HepG2 (cell line): ENCODE measurements around the gene ITGAV. TPM values are rescaled to one million over a fixed set of nuclear protein-coding genes. Genes with fewer than 3 reads are reported as not detected.

Experiments
- ATAC-seq: fragments of 200-7000 bp; cut with Tn5 transposase; 3 replicates; pipeline ENCODE4 v1.9.1; 2020; ENCODE audit warnings: mild to moderate bottlenecking, moderate library complexity
- BruUV-seq: library from RNA; stranded (reverse); fragments of 400-500 nt; replicated peaks from 2 replicates; lab custom pipeline; 2021; lab: Mats Ljungman, UMichigan
- CTCF ChIA-PET: fragments of 300-600 bp; formaldehyde crosslinking; extraction: SDS; loops from one replicate; lab custom pipeline; 2021; ENCODE audit warnings: low total read pairs, inconsistent platforms, low intra/inter-chr PET ratio; lab: Yijun Ruan, JAX
- POLR2A ChIA-PET: fragments of 350-600 bp; sonication (Branson Sonifier 250); formaldehyde crosslinking; loops from one replicate; lab custom pipeline; 2020; ENCODE audit warnings: antibody characterized with exemption, inconsistent platforms; lab: Yijun Ruan, JAX
- DNase-seq: peaks from one replicate; pipeline ENCODE4 v3.0.0-alpha.2; 2015; ENCODE audit warnings: low spot score
- FAIRE-seq: peaks from 3 replicates; lab custom pipeline; 2011; peaks lifted over from hg19 to GRCh38; lab: Jason Lieb, UNC
- H2AFZ ChIP-seq: one replicate; pipeline ENCODE4 v1.6.1; 2011; ENCODE audit warnings: low read length, inconsistent platforms
- H3K27ac ChIP-seq: fragments of 300-600 bp; 3 replicates; pipeline ENCODE4 v1.8.0; 2011; ENCODE audit warnings: mixed run types, mild to moderate bottlenecking, mixed read lengths, low read length, inconsistent platforms; ENCODE audit not compliant: insufficient read depth; ENCODE audit errors: extremely low read length
- H3K27me3 ChIP-seq, 2 experiments: fragments of 200-600 bp in 1 of 2; 2 replicates in 1 of 2; 3 replicates in 1 of 2; pipeline versions ENCODE4 v1.6.0 to v1.8.0; 2011; ENCODE audit warnings: low read length in 2 of 2, mild to moderate bottlenecking in 2 of 2, moderate library complexity in 2 of 2, inconsistent platforms in 1 of 2; ENCODE audit not compliant: insufficient read depth in 2 of 2, control insufficient read depth in 1 of 2
- H3K36me3 ChIP-seq, 2 experiments: fragments of 200-600 bp in 1 of 2; replicated peaks in 1 of 2; 2 replicates in 1 of 2; 3 replicates in 1 of 2; pipeline versions ENCODE4 v1.5.1 to v1.8.0; 2011; ENCODE audit warnings: low read length in 2 of 2, inconsistent platforms in 1 of 2; ENCODE audit not compliant: insufficient read depth in 2 of 2, control insufficient read depth in 1 of 2
- H3K4me1 ChIP-seq: 2 replicates; pipeline ENCODE4 v1.5.1; 2012; ENCODE audit warnings: low read length, inconsistent platforms; ENCODE audit not compliant: insufficient read depth
- H3K4me2 ChIP-seq: 2 replicates; pipeline ENCODE4 v1.6.0; 2011; ENCODE audit warnings: low read depth, low read length, inconsistent platforms
- H3K4me3 ChIP-seq, 3 experiments: fragments of 200-600 bp in 1 of 3; sonication (generic), shearing (Covaris generic) in 1 of 3; replicated peaks in 1 of 3; 2 replicates each; pipeline ENCODE4 v1.5.1; 2011 to 2016; ENCODE audit warnings: low read length in 3 of 3, inconsistent platforms in 2 of 3, low read depth in 2 of 3, mild to moderate bottlenecking in 2 of 3, control low read depth in 1 of 3, mixed read lengths in 1 of 3; ENCODE audit not compliant: insufficient read depth in 1 of 3
- H3K79me2 ChIP-seq: one replicate; pipeline ENCODE4 v1.6.1; 2011; ENCODE audit warnings: low read length, inconsistent platforms; ENCODE audit not compliant: insufficient read depth
- H3K9ac ChIP-seq: 2 replicates; pipeline ENCODE4 v1.6.0; 2011; ENCODE audit warnings: mild to moderate bottlenecking, low read depth, low read length, inconsistent platforms; ENCODE audit not compliant: insufficient read depth
- H3K9me3 ChIP-seq: 2 replicates; pipeline ENCODE4 v1.5.1; 2012; ENCODE audit warnings: mild to moderate bottlenecking, low read length
- H4K20me1 ChIP-seq: 2 replicates; pipeline ENCODE4 v1.6.0; 2011; ENCODE audit warnings: inconsistent platforms, mild to moderate bottlenecking, low read length, moderate library complexity; ENCODE audit not compliant: insufficient read depth
- ATRX ChIP-seq: sonication (generic); formaldehyde crosslinking; IDR thresholded peaks from 2 replicates; pipeline ENCODE4 v1.4.0; 2020; ENCODE audit warnings: missing genetic modification reagents, borderline replicate concordance
- HNRNPUL1 ChIP-seq: fragments of 200-400 bp; formaldehyde crosslinking; IDR thresholded peaks from 2 replicates; pipeline ENCODE4 v1.6.1; 2017; ENCODE audit warnings: low read depth, mild to moderate bottlenecking, low read length, moderate library complexity
- MTF1 ChIP-seq: sonication (generic); formaldehyde crosslinking; IDR thresholded peaks from 2 replicates; pipeline ENCODE4 v1.5.0; 2020; ENCODE audit warnings: missing genetic modification reagents
- ZNF562 ChIP-seq: sonication (generic); formaldehyde crosslinking; IDR thresholded peaks from 2 replicates; pipeline ENCODE4 v1.8.0; 2022; ENCODE audit warnings: missing genetic modification reagents, borderline replicate concordance
- ZNF737 ChIP-seq: sonication (generic); formaldehyde crosslinking; IDR thresholded peaks from 2 replicates; pipeline ENCODE4 v1.5.0; 2020; ENCODE audit warnings: missing genetic modification reagents, mild to moderate bottlenecking, borderline replicate concordance
- ZNF891 ChIP-seq: sonication (generic); formaldehyde crosslinking; IDR thresholded peaks from 2 replicates; pipeline ENCODE4 v1.5.0; 2020; ENCODE audit warnings: mild to moderate bottlenecking, missing genetic modification reagents
- WGBS: methylation state at CpG from one replicate; pipeline ENCODE4 v1.1.6; 2017; ENCODE audit warnings: low lambda C conversion rate; 5-methylcytosine and 5-hydroxymethylcytosine counted together
- in situ Hi-C: cut with HindIII; loops from 2 replicates; pipeline ENCODE4 v1.10.0; 2017; ENCODE audit warnings: low pct_unique_long_range_greater_than_20kb; ENCODE audit not compliant: extremely low pct_ligation_motif_present
- intact Hi-C: fragments of 100-400 bp; cut with micrococcal nuclease; formaldehyde crosslinking; loops from one replicate; pipeline ENCODE4 v1.10.0; 2022; ENCODE audit not compliant: unreplicated experiment
- polyA plus RNA-seq, 8 experiments: library from polyadenylated mRNA; depleted of rRNA in 3 of 8; stranded (reverse) in 7 of 8; unstranded in 1 of 8; fragments of >200 nt; fragmentation: Illumina TruSeq in 4 of 8; extraction: Trizol in 4 of 8; gene quantifications; 2 replicates each; pipeline versions ENCODE4 v1.2.1 to v1.2.3, GENCODE V29; 2011 to 2016; ENCODE audit warnings: low read depth in 4 of 8, missing spikeins in 1 of 8, mixed read lengths in 1 of 8; ENCODE audit not compliant: insufficient read depth in 1 of 8
- total RNA-seq, 5 experiments: library from RNA; depleted of rRNA; stranded (reverse); fragments of >200 nt; fragmentation: Illumina TruSeq; extraction: Trizol; gene quantifications; 2 replicates each; pipeline ENCODE4 v1.2.3, GENCODE V29; 2016; ENCODE audit warnings: low read depth in 1 of 5
- TF ChIP-seq, protein P1 (sequence below): sonication (generic); formaldehyde crosslinking; IDR thresholded peaks from 2 replicates; pipeline ENCODE4 v1.5.0; 2020; ENCODE audit warnings: mild to moderate bottlenecking, missing genetic modification reagents
- TF ChIP-seq, protein P2 (sequence below): sonication (generic); formaldehyde crosslinking; IDR thresholded peaks from 2 replicates; pipeline ENCODE4 v1.8.0; 2023; ENCODE audit warnings: mild to moderate bottlenecking, missing genetic modification reagents
- TF ChIP-seq, protein P3 (sequence below): IDR thresholded peaks from 2 replicates; pipeline ENCODE4 v1.6.1; 2012; ENCODE audit warnings: inconsistent platforms

ITGAV gene
- total and polyA plus RNA-seq, 2 of the 13 experiments (the other 11 are each of a cell fraction or from before 2014, with no cell fraction given), result 59.1 to 60.4 TPM

DNA sequence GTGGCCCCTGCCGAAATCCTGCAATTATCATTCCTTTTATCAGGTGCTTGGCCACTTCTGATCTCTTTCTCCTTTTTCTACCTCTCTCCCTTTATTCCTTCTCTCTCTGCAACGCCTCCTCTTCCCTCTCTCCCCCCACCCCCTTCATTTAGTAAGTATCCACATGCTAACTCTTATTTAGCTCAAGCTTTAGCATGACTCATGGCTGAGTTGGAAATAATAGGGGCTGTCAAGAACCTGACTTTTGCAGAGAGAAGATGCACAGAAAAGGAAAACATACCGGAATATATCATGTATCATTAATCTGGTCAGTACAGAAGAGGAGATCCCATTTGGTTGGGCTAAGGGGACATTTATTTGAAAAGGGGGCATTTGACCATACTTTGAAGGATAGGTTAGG lies 137.1 kb downstream of the ITGAV start (continued):
- TF ChIP-seq, protein P1, sequence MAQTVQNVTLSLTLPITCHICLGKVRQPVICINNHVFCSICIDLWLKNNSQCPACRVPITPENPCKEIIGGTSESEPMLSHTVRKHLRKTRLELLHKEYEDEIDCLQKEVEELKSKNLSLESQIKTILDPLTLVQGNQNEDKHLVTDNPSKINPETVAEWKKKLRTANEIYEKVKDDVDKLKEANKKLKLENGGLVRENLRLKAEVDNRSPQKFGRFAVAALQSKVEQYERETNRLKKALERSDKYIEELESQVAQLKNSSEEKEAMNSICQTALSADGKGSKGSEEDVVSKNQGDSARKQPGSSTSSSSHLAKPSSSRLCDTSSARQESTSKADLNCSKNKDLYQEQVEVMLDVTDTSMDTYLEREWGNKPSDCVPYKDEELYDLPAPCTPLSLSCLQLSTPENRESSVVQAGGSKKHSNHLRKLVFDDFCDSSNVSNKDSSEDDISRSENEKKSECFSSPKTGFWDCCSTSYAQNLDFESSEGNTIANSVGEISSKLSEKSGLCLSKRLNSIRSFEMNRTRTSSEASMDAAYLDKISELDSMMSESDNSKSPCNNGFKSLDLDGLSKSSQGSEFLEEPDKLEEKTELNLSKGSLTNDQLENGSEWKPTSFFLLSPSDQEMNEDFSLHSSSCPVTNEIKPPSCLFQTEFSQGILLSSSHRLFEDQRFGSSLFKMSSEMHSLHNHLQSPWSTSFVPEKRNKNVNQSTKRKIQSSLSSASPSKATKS, result no peak
- TF ChIP-seq, all 625 proteins: peak for 0

DNA sequence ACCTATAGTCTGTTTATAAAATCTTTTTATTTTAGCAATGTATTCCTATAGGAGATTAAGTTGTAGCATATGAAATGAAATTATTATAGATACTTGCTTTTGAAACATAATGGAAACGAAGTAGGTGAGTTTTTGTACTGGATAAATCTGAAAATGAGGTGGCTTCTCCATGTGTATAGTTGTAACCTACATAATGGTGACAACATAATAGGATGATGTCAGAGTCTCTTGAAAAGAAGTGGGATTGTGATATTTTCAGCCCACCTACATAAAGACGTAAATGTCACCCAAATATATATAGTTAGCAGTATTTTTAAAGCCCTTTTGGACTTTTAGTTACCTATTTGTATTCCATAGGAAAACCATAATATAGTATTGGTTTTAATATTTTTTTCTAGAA lies 138.8 kb downstream of the ITGAV start:
- ChIA-PET CTCF (no interaction called here), POLR2A (no interaction called here)
- in situ Hi-C loops, result no loop called here
- Histone ChIP-seq H2AFZ (no peak overlapping the region), H3K4me2 (no peak overlapping the region), H3K27ac (no peak overlapping the region), H3K4me3 (no peak overlapping the region), H3K4me1 (no peaks in the 10 kb centered on the region), H3K79me2 (no peaks in the 10 kb centered on the region), H3K36me3 (no peaks in the 10 kb centered on the region), H3K27me3 (peaks cover 0 to 8% of the 10 kb centered on the region in 2 experiments; a peak in 1 of 5 replicates), H4K20me1 (no peaks in the 10 kb centered on the region), H3K9ac (no peak overlapping the region), H3K9me3 (no peaks in the 10 kb centered on the region)
- TF ChIP-seq, protein P2, sequence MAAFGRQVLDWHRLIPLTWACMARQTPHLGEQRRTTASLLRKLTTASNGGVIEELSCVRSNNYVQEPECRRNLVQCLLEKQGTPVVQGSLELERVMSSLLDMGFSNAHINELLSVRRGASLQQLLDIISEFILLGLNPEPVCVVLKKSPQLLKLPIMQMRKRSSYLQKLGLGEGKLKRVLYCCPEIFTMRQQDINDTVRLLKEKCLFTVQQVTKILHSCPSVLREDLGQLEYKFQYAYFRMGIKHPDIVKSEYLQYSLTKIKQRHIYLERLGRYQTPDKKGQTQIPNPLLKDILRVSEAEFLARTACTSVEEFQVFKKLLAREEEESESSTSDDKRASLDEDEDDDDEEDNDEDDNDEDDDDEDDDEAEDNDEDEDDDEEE (CRISPR knock-in tag), result no peak
- TF ChIP-seq MTF1 (CRISPR knock-in tag), result no peak
- no peak for TF ChIP-seq ZNF562 (CRISPR knock-in tag)
- TF ChIP-seq ATRX, result no peak
- no peak for TF ChIP-seq ZNF737
- no peak for TF ChIP-seq ZNF891 (CRISPR knock-in tag)
- TF ChIP-seq, protein P3, sequence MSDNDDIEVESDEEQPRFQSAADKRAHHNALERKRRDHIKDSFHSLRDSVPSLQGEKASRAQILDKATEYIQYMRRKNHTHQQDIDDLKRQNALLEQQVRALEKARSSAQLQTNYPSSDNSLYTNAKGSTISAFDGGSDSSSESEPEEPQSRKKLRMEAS, result no peak
- no peak for TF ChIP-seq HNRNPUL1
- intact Hi-C loops, result no loop called here
- no TSS peak for BruUV-seq
- DNase-seq, result no peak
- no peak for ATAC-seq
- 3% methylated on average over 2 of the region's 2 CpGs for WGBS
- FAIRE-seq, result no peak

Other genes starting within 250 kb of the ITGAV start
- gene ZC3H15, start 103.8 kb upstream of the ITGAV start, total RNA-seq (2016; rRNA removed; fragmentation: Illumina TruSeq; extraction: Trizol), result 168 and 286 TPM in 2 replicates
- 52.4 and 84.6 TPM in 2 replicates for gene ZC3H15, start 103.8 kb upstream of the ITGAV start, polyA plus RNA-seq (2011; rRNA removed)
- gene FAM171B, start 104.0 kb downstream of the ITGAV start, total RNA-seq (2016; rRNA removed; fragmentation: Illumina TruSeq; extraction: Trizol), result 0.11 and 0.13 TPM in 2 replicates
- 0.01 TPM in 1 of 2 replicates, not detected in the other for gene FAM171B, start 104.0 kb downstream of the ITGAV start, polyA plus RNA-seq (2011; rRNA removed)